Gastrocnemius medialis (tissue), 4 donors: ENCODE measurements around the gene GRM4. TPM values are rescaled to one million over a fixed set of nuclear protein-coding genes. Genes with fewer than 3 reads are reported as not detected.

Source experiments
- ATAC-seq, 2 donors: fragments of 150-250 bp; one replicate each; pipeline ENCODE4 v1.9.1; 2016
- DNase-seq, 2 donors: peaks; one replicate each; pipeline ENCODE4 v3.0.0-alpha.2; 2019
- H3K27ac ChIP-seq, 4 donors: fragments of 200-600 bp; sonication (generic); 1 replicate in 1 of 4; 2 replicates in 3 of 4; pipeline ENCODE4 v1.5.1; 2016 to 2018; ENCODE audit warnings: mild to moderate bottlenecking in 2 of 4, moderate library complexity in 1 of 4
- H3K27me3 ChIP-seq, 3 donors: fragments of 200-600 bp; sonication (generic) in 2 of 3; 1 replicate in 1 of 3; 2 replicates in 2 of 3; pipeline versions ENCODE4 v1.5.1 to v1.6.0; 2016 to 2019; ENCODE audit warnings: mild to moderate bottlenecking in 1 of 3, moderate library complexity in 1 of 3
- H3K36me3 ChIP-seq, 2 donors: fragments of 200-600 bp; sonication (generic) in 1 of 2; one replicate each; pipeline ENCODE4 v1.5.1; 2017 to 2018
- H3K4me1 ChIP-seq, 2 donors: fragments of 200-600 bp; sonication (generic) in 1 of 2; one replicate each; pipeline ENCODE4 v1.5.1; 2016 to 2017; ENCODE audit warnings: mild to moderate bottlenecking in 2 of 2
- H3K4me3 ChIP-seq, 4 donors: fragments of 200-600 bp; sonication (generic) in 3 of 4; 1 replicate in 1 of 4; 2 replicates in 3 of 4; pipeline ENCODE4 v1.5.1; 2016 to 2019; ENCODE audit warnings: mild to moderate bottlenecking in 2 of 4
- H3K9me3 ChIP-seq, 3 donors: fragments of 200-600 bp; sonication (generic) in 2 of 3; 1 replicate in 1 of 3; 2 replicates in 2 of 3; pipeline ENCODE4 v1.5.1; 2016 to 2019
- CTCF ChIP-seq, 5 experiments: fragments of 450-650 bp in 3 of 5; fragments of 200-600 bp in 2 of 5; sonication (generic) in 2 of 5; IDR thresholded peaks in 4 of 5; conservative IDR thresholded peaks in 1 of 5; 1 replicate in 4 of 5; 2 replicates in 1 of 5; pipeline ENCODE4 v1.5.1; 2016 to 2019; ENCODE audit warnings: antibody characterized with exemption in 5 of 5, mild to moderate bottlenecking in 3 of 5, moderate library complexity in 3 of 5
- POLR2A ChIP-seq, 2 donors: fragments of 450-650 bp; IDR thresholded peaks; one replicate each; pipeline ENCODE4 v1.6.1; 2017; ENCODE audit warnings: antibody characterized with exemption in 2 of 2, mild to moderate bottlenecking in 2 of 2, moderate library complexity in 2 of 2
- in situ Hi-C, 4 donors: fragments of 200-750 bp; cut with MboI; loops; one replicate each; pipeline versions ENCODE4 v1.15.0 to v1.8.0; 2017; ENCODE audit warnings: low sequenced_read_pairs in 4 of 4
- intact Hi-C: fragments of 100-400 bp; cut with DNase I; formaldehyde crosslinking; loops from one replicate; pipeline ENCODE4 v1.15.1; 2023; ENCODE audit warnings: low total_unique reads
- total RNA-seq, 4 donors: library from RNA; depleted of rRNA; stranded (reverse); fragments of >200 nt; gene quantifications; one replicate each; pipeline versions ENCODE4 v1.1.0 to v1.2.3, GENCODE V29; 2016

The GRM4 gene
- total RNA-seq, 4 donors from 2014 or later = 0.03 TPM; not detected in 3

- Histone ChIP-seq H3K9me3 (no peaks in the 10 kb centered on the region), H3K4me3 (no peak overlapping the region), H3K4me1 (peaks cover 20 to 24% of the 10 kb centered on the region in 2 donors), H3K27ac (no peak overlapping the region), H3K36me3 (no peaks in the 10 kb centered on the region), H3K27me3 (peaks cover 11 to 21% (median 15%) of the 10 kb centered on the region in 3 donors)
- DNase-seq (no peak), ATAC-seq (no peak)
- intact Hi-C loops = no loop called here
- in situ Hi-C loops = no loop called here
- TF ChIP-seq CTCF (IDR thresholded peaks at IDR 0.05 in 4 of 5, conservative IDR thresholded peaks at IDR 0.05 in 1 of 5) = no peak
- no peak for TF ChIP-seq POLR2A (IDR thresholded peaks at IDR 0.05)
These were observed 3.0 kb upstream of the GRM4 start for GRCh38 chr6:34148631-34149451.

DNA sequence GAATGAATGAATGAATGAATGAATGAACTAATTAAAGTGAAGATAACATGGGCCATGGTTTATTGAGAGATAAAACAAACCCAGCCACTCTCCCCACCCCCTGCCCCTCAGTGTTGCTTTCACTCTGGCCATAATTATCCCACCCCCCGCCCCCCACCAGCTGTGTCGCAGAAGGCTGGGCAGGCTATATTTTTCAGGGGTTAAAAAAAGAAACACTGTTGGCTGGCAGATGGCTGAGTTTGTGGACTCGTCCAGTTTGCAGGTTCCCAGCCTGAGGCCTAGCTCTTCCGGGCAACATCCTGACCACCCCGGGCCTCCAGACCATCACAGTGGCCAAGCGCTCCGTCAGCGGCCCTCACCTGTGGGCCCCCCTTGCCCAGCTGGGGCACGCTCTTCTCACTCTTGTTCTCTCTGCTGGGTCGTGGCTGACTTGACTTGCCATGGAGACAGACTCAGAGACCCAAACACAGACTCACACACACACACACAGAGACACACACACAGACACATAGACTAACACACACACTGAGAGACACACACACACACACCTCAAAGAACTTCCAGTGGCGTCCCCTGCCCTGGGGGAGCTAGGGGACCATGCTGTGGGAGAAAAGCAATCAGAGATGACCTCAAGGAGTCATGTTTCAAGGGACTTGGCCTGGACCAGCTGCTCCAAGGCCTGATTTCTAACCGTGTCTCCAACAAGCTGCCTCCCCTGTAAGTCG, 2.2 kb upstream of the GRM4 start:
- no peaks in the 10 kb centered on the region for H3K9me3 ChIP-seq
- in situ Hi-C loops (no loop called here), intact Hi-C loops (no loop called here)
- ATAC-seq = no peak
- no peak overlapping the region for H3K4me3 ChIP-seq
- TF ChIP-seq CTCF (IDR thresholded peaks at IDR 0.05 in 4 of 5, conservative IDR thresholded peaks at IDR 0.05 in 1 of 5) = no peak
- no peak for TF ChIP-seq POLR2A (IDR thresholded peaks at IDR 0.05)
- DNase-seq = no peak
- H3K27me3 ChIP-seq = peaks cover 15 to 24% (median 18%) of the 10 kb centered on the region in 3 donors
- H3K4me1 ChIP-seq = peaks cover 28 to 32% of the 10 kb centered on the region in 2 donors
- H3K27ac ChIP-seq = no peak overlapping the region
- H3K36me3 ChIP-seq = no peaks in the 10 kb centered on the region

DNA sequence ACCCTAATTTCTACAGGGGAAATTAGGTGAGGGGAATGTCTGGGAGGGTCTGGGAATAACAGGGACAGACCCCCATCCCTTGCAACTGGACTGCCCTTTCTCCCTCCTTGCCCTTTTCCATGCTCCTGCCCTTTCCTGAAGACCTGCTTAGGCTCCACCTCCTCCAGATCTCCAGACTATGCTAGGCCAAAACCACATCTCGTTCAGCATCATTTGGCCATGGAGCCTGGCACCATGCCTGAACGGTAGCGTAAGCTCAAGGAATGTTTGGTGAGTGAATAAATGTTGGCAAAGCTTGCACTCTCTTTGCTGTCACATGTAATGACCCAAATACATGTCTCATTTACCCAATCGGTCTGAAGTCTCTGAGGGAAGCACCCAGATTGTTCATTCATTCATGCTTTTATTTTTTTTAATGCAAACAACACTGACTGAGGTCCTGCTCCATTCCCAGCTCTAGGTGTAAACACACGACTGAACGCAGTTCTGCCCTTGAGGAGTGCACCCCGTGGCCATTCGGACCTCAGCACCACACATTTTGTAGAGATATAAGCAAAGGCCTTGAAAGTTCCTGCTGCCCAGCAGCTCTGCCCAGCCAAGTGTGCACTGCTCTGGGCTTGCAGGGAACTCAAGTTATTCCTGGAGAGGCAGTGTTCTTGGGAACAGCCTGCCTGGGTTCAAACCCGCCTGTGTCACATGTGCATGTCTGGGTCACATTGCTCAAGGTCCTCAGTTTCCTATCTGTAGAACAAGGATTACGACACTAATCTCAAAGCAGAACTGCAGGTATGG, 1.1 kb upstream of the GRM4 start:
- in situ Hi-C loops (no loop called here), intact Hi-C loops (no loop called here)
- Histone ChIP-seq H3K27ac (no peak overlapping the region), H3K36me3 (no peaks in the 10 kb centered on the region), H3K9me3 (no peaks in the 10 kb centered on the region), H3K27me3 (peaks cover 24 to 32% (median 28%) of the 10 kb centered on the region in 3 donors), H3K4me3 (no peak overlapping the region), H3K4me1 (peaks cover 28 to 32% of the 10 kb centered on the region in 2 donors)
- no peak for TF ChIP-seq CTCF (IDR thresholded peaks at IDR 0.05 in 4 of 5, conservative IDR thresholded peaks at IDR 0.05 in 1 of 5)
- TF ChIP-seq POLR2A (IDR thresholded peaks at IDR 0.05) = no peak
- ATAC-seq (no peak), DNase-seq (no peak)

DNA sequence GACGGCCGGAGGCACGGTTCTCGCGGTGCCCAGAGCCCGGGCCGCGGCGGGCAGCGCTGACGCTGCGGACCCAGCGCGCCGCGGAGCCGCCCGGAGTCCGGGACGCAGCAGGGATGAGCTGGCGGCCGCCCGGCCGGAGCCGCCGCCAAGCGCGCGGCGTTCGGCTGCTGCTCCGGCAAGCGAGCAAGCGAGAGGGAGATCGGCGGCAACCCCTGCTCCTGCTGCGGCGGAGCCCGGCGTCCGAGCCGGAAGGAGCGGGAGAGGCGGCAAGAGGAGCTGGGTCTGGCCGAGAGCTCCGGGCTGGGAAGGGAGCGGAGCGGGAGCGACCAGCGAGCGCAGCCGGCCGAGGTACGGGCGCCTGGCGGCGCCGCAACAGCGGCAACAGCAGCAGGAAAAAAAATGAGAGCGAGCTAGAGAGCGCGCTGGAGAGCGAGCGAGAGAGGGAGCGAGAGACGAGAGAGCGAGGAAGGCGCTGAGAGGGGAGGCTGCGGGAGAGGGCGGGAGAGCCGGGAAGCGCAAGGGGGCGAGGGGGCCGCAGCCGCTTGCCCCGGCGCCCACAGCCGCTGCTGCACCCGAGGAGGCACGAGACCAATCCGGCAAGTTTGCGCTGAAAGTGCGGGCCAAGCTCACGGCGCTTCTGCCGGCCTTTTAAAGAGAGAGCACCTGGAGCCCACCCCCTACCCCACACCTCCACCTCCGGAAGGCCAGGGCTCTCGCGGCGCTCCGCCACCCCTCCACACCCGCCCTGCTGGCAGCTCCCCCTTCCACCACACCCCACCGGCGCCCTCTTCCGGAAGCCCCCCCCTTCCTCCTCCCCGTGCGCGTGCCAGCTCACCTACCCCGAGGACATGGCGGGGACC, 496 bp downstream of the GRM4 start:
- Histone ChIP-seq H3K4me1 (peaks cover 28 to 32% of the 10 kb centered on the region in 2 donors), H3K36me3 (no peaks in the 10 kb centered on the region), H3K4me3 (peak overlapping the region; percentile 48 to 59 (median 50)), H3K9me3 (no peaks in the 10 kb centered on the region), H3K27me3 (peaks cover 40 to 44% (median 43%) of the 10 kb centered on the region in 3 donors), H3K27ac (no peak overlapping the region)
- TF ChIP-seq CTCF (IDR thresholded peaks at IDR 0.05 in 4 of 5, conservative IDR thresholded peaks at IDR 0.05 in 1 of 5) (no peak), POLR2A (IDR thresholded peaks at IDR 0.05) (no peak)
- intact Hi-C loops = no loop called here
- peak; percentile 46 to 54 for ATAC-seq
- DNase-seq = no peak
- in situ Hi-C loops = no loop called here
